Gastrocnemius medialis (tissue), 4 donors: ENCODE results near the gene PPP1R7.

Experiments used
- CTCF ChIP-seq, 5 experiments: fragments of 450-650 bp in 3 of 5; fragments of 200-600 bp in 2 of 5; sonication (generic) in 2 of 5; IDR thresholded peaks in 4 of 5; conservative IDR thresholded peaks in 1 of 5; 1 replicate in 4 of 5; 2 replicates in 1 of 5; pipeline ENCODE4 v1.5.1; 2016 to 2019; ENCODE audit warnings: antibody characterized with exemption in 5 of 5, mild to moderate bottlenecking in 3 of 5, moderate library complexity in 3 of 5
- POLR2A ChIP-seq, 2 donors: fragments of 450-650 bp; IDR thresholded peaks; one replicate each; pipeline ENCODE4 v1.6.1; 2017; ENCODE audit warnings: antibody characterized with exemption in 2 of 2, mild to moderate bottlenecking in 2 of 2, moderate library complexity in 2 of 2

GRCh38 chr2:241141214-241141770 is 9.0 kb upstream of the PPP1R7 start:
- TF ChIP-seq CTCF (IDR thresholded peaks at IDR 0.05 in 4 of 5, conservative IDR thresholded peaks at IDR 0.05 in 1 of 5) (no peak), POLR2A (IDR thresholded peaks at IDR 0.05) (no peak)
